ENCODE results near the gene COL13A1.

The COL13A1 gene

GRCh38 chr10:69969977-69970376 is 168.3 kb downstream of the COL13A1 start:
- H3K4me1 Mint-ChIP-seq = no peaks in the 10 kb centered on the region
- no peaks in the 10 kb centered on the region for H3K36me3 Mint-ChIP-seq (ENCODE audit: low read depth)
- no peak overlapping the region for H3K27ac Mint-ChIP-seq
- H3K4me3 Mint-ChIP-seq = no peak overlapping the region
- no peak for ATAC-seq
- DNase-seq = no peak
- no peaks in the 10 kb centered on the region for H3K9me3 Mint-ChIP-seq
- peaks cover 14% of the 10 kb centered on the region for H3K27me3 Mint-ChIP-seq

GRCh38 chr10:69972981-69973397 is 171.3 kb downstream of the COL13A1 start:
- no peak for ATAC-seq
- no peak overlapping the region for H3K4me3 Mint-ChIP-seq
- H3K4me1 Mint-ChIP-seq = peaks cover 5% of the 10 kb centered on the region
- H3K27ac Mint-ChIP-seq = no peak overlapping the region
- peaks cover 4% of the 10 kb centered on the region for H3K9me3 Mint-ChIP-seq
- no peaks in the 10 kb centered on the region for H3K36me3 Mint-ChIP-seq (ENCODE audit: low read depth)
- peaks cover 23% of the 10 kb centered on the region for H3K27me3 Mint-ChIP-seq
- DNase-seq = no peak

- ATAC-seq (no peak), DNase-seq (no peak)
- Mint-ChIP-seq H3K36me3 (ENCODE audit: low read depth) (no peaks in the 10 kb centered on the region), H3K4me3 (no peak overlapping the region), H3K27me3 (peaks cover 25% of the 10 kb centered on the region), H3K27ac (no peak overlapping the region), H3K4me1 (peaks cover 5% of the 10 kb centered on the region), H3K9me3 (peaks cover 8% of the 10 kb centered on the region)
These were observed 172.0 kb downstream of the COL13A1 start for GRCh38 chr10:69973678-69974077.

GRCh38 chr10:69974551-69975155 is 172.9 kb downstream of the COL13A1 start:
- no peak for ATAC-seq
- Mint-ChIP-seq H3K36me3 (ENCODE audit: low read depth) (no peaks in the 10 kb centered on the region), H3K4me1 (peaks cover 5% of the 10 kb centered on the region), H3K27ac (no peak overlapping the region), H3K27me3 (peaks cover 25% of the 10 kb centered on the region), H3K9me3 (peaks cover 12% of the 10 kb centered on the region), H3K4me3 (no peak overlapping the region)
- DNase-seq = no peak

GRCh38 chr10:69976795-69977546 is 175.3 kb downstream of the COL13A1 start:
- Mint-ChIP-seq H3K9me3 (peaks cover 29% of the 10 kb centered on the region), H3K36me3 (ENCODE audit: low read depth) (no peaks in the 10 kb centered on the region), H3K27ac (no peak overlapping the region), H3K4me3 (no peak overlapping the region), H3K4me1 (peaks cover 5% of the 10 kb centered on the region), H3K27me3 (peaks cover 38% of the 10 kb centered on the region)
- DNase-seq (no peak), ATAC-seq (no peak)

GRCh38 chr10:69979174-69979573 is 177.5 kb downstream of the COL13A1 start:
- Mint-ChIP-seq H3K4me1 (peaks cover 5% of the 10 kb centered on the region), H3K27me3 (peaks cover 40% of the 10 kb centered on the region), H3K27ac (no peak overlapping the region), H3K9me3 (peaks cover 29% of the 10 kb centered on the region), H3K4me3 (no peak overlapping the region), H3K36me3 (ENCODE audit: low read depth) (no peaks in the 10 kb centered on the region)
- ATAC-seq (no peak), DNase-seq (no peak)

- ATAC-seq = no peak
- Mint-ChIP-seq H3K36me3 (ENCODE audit: low read depth) (peaks cover 2% of the 10 kb centered on the region), H3K4me3 (no peak overlapping the region), H3K9me3 (peaks cover 29% of the 10 kb centered on the region), H3K27ac (no peak overlapping the region), H3K4me1 (peaks cover 5% of the 10 kb centered on the region), H3K27me3 (peaks cover 44% of the 10 kb centered on the region)
- DNase-seq = no peak
These were observed 179.0 kb downstream of the COL13A1 start for GRCh38 chr10:69980672-69981071.

GRCh38 chr10:69988094-69988493 is 186.4 kb downstream of the COL13A1 start:
- Mint-ChIP-seq H3K4me1 (no peaks in the 10 kb centered on the region), H3K4me3 (no peak overlapping the region), H3K9me3 (no peaks in the 10 kb centered on the region), H3K27me3 (peaks cover 25% of the 10 kb centered on the region), H3K27ac (no peak overlapping the region), H3K36me3 (ENCODE audit: low read depth) (peaks cover 2% of the 10 kb centered on the region)
- ATAC-seq (no peak), DNase-seq (no peak)

- Mint-ChIP-seq H3K4me3 (no peak overlapping the region), H3K9me3 (peaks cover 4% of the 10 kb centered on the region), H3K27ac (no peak overlapping the region), H3K36me3 (ENCODE audit: low read depth) (no peaks in the 10 kb centered on the region), H3K4me1 (no peaks in the 10 kb centered on the region), H3K27me3 (peaks cover 18% of the 10 kb centered on the region)
- ATAC-seq (no peak), DNase-seq (no peak)
These were observed 189.4 kb downstream of the COL13A1 start for GRCh38 chr10:69991151-69991550.

- ATAC-seq (no peak), DNase-seq (no peak)
- Mint-ChIP-seq H3K9me3 (peaks cover 4% of the 10 kb centered on the region), H3K27me3 (peaks cover 8% of the 10 kb centered on the region), H3K4me3 (no peak overlapping the region), H3K36me3 (ENCODE audit: low read depth) (no peaks in the 10 kb centered on the region), H3K4me1 (no peaks in the 10 kb centered on the region), H3K27ac (no peak overlapping the region)
These were observed 192.6 kb downstream of the COL13A1 start for GRCh38 chr10:69994262-69994661.

GRCh38 chr10:69996611-69997010 is 194.9 kb downstream of the COL13A1 start:
- Mint-ChIP-seq H3K9me3 (peaks cover 4% of the 10 kb centered on the region), H3K36me3 (ENCODE audit: low read depth) (no peaks in the 10 kb centered on the region), H3K27ac (no peak overlapping the region), H3K4me1 (no peaks in the 10 kb centered on the region), H3K27me3 (peaks cover 4% of the 10 kb centered on the region), H3K4me3 (no peak overlapping the region)
- ATAC-seq = no peak
- DNase-seq = no peak

GRCh38 chr10:70000262-70000661 is 198.6 kb downstream of the COL13A1 start:
- Mint-ChIP-seq H3K4me1 (no peaks in the 10 kb centered on the region), H3K9me3 (no peaks in the 10 kb centered on the region)

GRCh38 chr10:70007116-70007820 is 205.6 kb downstream of the COL13A1 start:
- H3K4me3 Mint-ChIP-seq = no peak overlapping the region
- no peaks in the 10 kb centered on the region for H3K36me3 Mint-ChIP-seq (ENCODE audit: low read depth)
- no peak for ATAC-seq
- H3K27me3 Mint-ChIP-seq = peaks cover 38% of the 10 kb centered on the region
- H3K4me1 Mint-ChIP-seq = no peaks in the 10 kb centered on the region
- DNase-seq = no peak
- H3K27ac Mint-ChIP-seq = no peak overlapping the region
- peaks cover 3% of the 10 kb centered on the region for H3K9me3 Mint-ChIP-seq

More at GRCh38 chr10:70000262-70000661, 198.6 kb downstream of the COL13A1 start:
- peaks cover 18% of the 10 kb centered on the region for H3K27me3 Mint-ChIP-seq
- no peaks in the 10 kb centered on the region for H3K36me3 Mint-ChIP-seq (ENCODE audit: low read depth)
- ATAC-seq (no peak), DNase-seq (no peak)
- no peak overlapping the region for H3K27ac Mint-ChIP-seq
- H3K4me3 Mint-ChIP-seq = no peak overlapping the region

All from activated naive CD8-positive, alpha-beta T cell treated with anti-CD3 and anti-CD28 coated beads, Interleukin-2, amount 50 U/mL, for 24 hours (primary cell).